ENCODE results near the gene ARHGAP26.

DNA sequence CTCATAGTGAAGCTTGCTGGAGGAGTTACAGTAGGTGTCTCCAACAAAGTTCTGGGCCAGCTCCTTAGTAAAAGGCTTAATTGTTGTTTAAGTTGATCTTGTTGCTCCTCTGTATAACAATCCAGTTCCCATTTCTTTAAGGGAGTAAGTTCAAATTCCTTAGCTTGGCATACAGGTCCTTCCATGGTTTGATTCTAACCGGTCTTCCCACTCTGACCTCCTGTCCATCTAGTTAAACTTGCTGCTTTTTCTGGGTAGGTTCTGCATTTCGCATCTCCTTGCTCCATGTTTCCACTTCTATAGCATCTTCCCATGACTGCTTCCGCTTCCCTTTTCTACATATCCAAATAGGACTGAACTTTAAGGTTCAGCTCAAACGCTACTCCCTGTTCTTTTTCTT lies 95.5 kb downstream of the ARHGAP26 start:
- no peak for TF ChIP-seq CTCF (IDR thresholded peaks at IDR 0.05 in 8 of 11, conservative IDR thresholded peaks at IDR 0.05 in 3 of 11)
- no peak for TF ChIP-seq POLR2AphosphoS5 (IDR thresholded peaks at IDR 0.05)
